22Rv1 (cell line): ENCODE results near the gene SERPIND1.

Source experiments
- CTCF ChIP-seq: fragments of 450-650 bp; IDR thresholded peaks from 2 replicates; pipeline ENCODE4 v1.5.1; 2017; ENCODE audit warnings: mild to moderate bottlenecking
- ZFX ChIP-seq: fragments of 450-650 bp; IDR thresholded peaks from 2 replicates; pipeline ENCODE4 v1.6.1; 2017; ENCODE audit warnings: antibody characterized with exemption, borderline replicate concordance

GRCh38 chr22:20834725-20835124 is 60.8 kb downstream of the SERPIND1 start:
- no peak for TF ChIP-seq CTCF
- TF ChIP-seq ZFX = no peak
